Neural progenitor cell (in vitro differentiated cells): ENCODE data around the gene NAA35. TPM values are rescaled to one million over a fixed set of nuclear protein-coding genes. Genes with fewer than 3 reads are reported as not detected.
A peak's percentile ranks its signal among the peaks of the same experiment; 100 is the strongest.

ENCODE experiments used
- DNase-seq: peaks from one replicate; pipeline ENCODE4 v3.0.0-alpha.2; 2016; ENCODE audit warnings: low spot score
- H2AFZ ChIP-seq: fragments of 200-600 bp; sonication (generic); replicated peaks from 2 replicates; pipeline ENCODE4 v1.6.1; 2016; ENCODE audit warnings: antibody characterized with exemption
- H3F3A ChIP-seq: fragments of 200-600 bp; sonication (generic); 2 replicates; pipeline ENCODE4 v1.6.1; 2016; ENCODE audit warnings: antibody characterized with exemption, low read depth
- H3K27ac ChIP-seq: fragments of 200-600 bp; sonication (generic); 2 replicates; pipeline ENCODE4 v1.5.1; 2016; ENCODE audit warnings: mild to moderate bottlenecking
- H3K27me3 ChIP-seq: fragments of 200-600 bp; sonication (generic); 2 replicates; pipeline ENCODE4 v1.6.1; 2016; ENCODE audit warnings: mild to moderate bottlenecking, moderate library complexity
- H3K36me3 ChIP-seq: fragments of 200-600 bp; sonication (generic); 2 replicates; pipeline ENCODE4 v1.5.1; 2016
- H3K4me1 ChIP-seq: fragments of 200-600 bp; sonication (generic); 2 replicates; pipeline ENCODE4 v1.6.1; 2016; ENCODE audit warnings: mixed run types
- H3K4me2 ChIP-seq: fragments of 200-600 bp; sonication (generic); 2 replicates; pipeline ENCODE4 v1.6.1; 2016
- H3K4me3 ChIP-seq: fragments of 200-600 bp; sonication (generic); 2 replicates; pipeline ENCODE4 v1.5.1; 2016
- H3K79me2 ChIP-seq: fragments of 200-600 bp; sonication (generic); 2 replicates; pipeline ENCODE4 v1.6.1; 2016; ENCODE audit warnings: low read depth
- H3K9ac ChIP-seq: fragments of 200-600 bp; sonication (generic); 2 replicates; pipeline ENCODE4 v1.6.1; 2016
- H3K9me3 ChIP-seq: fragments of 200-600 bp; sonication (generic); 2 replicates; pipeline ENCODE4 v1.5.1; 2016; ENCODE audit warnings: low read depth
- H4K20me1 ChIP-seq: fragments of 200-600 bp; sonication (generic); 2 replicates; pipeline ENCODE4 v1.6.1; 2016; ENCODE audit warnings: low read depth
- H3K27ac Mint-ChIP-seq: 3 replicates; pipeline ENCODE4 v1.8.0; 2021; ENCODE audit warnings: mixed read lengths
- H3K27me3 Mint-ChIP-seq: 2 replicates; pipeline ENCODE4 v1.8.0; 2022; ENCODE audit warnings: low read depth, mild to moderate bottlenecking, inconsistent platforms, moderate library complexity, mixed read lengths; ENCODE audit not compliant: insufficient read depth
- H3K36me3 Mint-ChIP-seq: 3 replicates; pipeline ENCODE4 v1.8.0; 2021; ENCODE audit warnings: mixed read lengths
- H3K4me1 Mint-ChIP-seq: 3 replicates; pipeline ENCODE4 v1.8.0; 2021; ENCODE audit warnings: mixed read lengths
- H3K4me3 Mint-ChIP-seq: 3 replicates; pipeline ENCODE4 v1.8.0; 2021; ENCODE audit warnings: mild to moderate bottlenecking, moderate library complexity, mixed read lengths
- H3K9me3 Mint-ChIP-seq: 3 replicates; pipeline ENCODE4 v1.8.0; 2020; ENCODE audit warnings: mixed read lengths
- CTCF ChIP-seq: fragments of 200-600 bp; sonication (generic); IDR thresholded peaks from 2 replicates; pipeline ENCODE4 v1.5.1; 2017; ENCODE audit warnings: antibody characterized with exemption, mild to moderate bottlenecking
- EZH2 ChIP-seq: fragments of 200-600 bp; sonication (generic); IDR thresholded peaks from 2 replicates; pipeline ENCODE4 v1.6.1; 2017; ENCODE audit warnings: antibody characterized with exemption, mild to moderate bottlenecking, moderate library complexity
- EZH2phosphoT487 ChIP-seq: fragments of 200-600 bp; sonication (generic); IDR thresholded peaks from 2 replicates; pipeline ENCODE4 v1.6.1; 2017; ENCODE audit warnings: antibody characterized with exemption
- total RNA-seq: library from RNA; depleted of rRNA; stranded (reverse); fragments of >200 nt; gene quantifications from 2 replicates; pipeline ENCODE4 v1.2.3, GENCODE V29; 2015; ENCODE audit warnings: low replicate concordance

Gene NAA35
- total RNA-seq, 1 donor from 2014 or later, result 60.7 TPM

- peaks cover 9% of the 10 kb centered on the region for H3K36me3 ChIP-seq
- Mint-ChIP-seq H3K27ac (peak overlapping the region; percentile 25), H3K27me3 (peaks cover 7% of the 10 kb centered on the region)
Measured at GRCh38 chr9:86039991-86040860, 99.3 kb downstream of the NAA35 start.

GRCh38 chr9:86040861-86041155 is 99.9 kb downstream of the NAA35 start:
- no peak overlapping the region for H2AFZ ChIP-seq
- no peak for DNase-seq
- H3K79me2 ChIP-seq, result no peaks in the 10 kb centered on the region
- Mint-ChIP-seq H3K9me3 (peaks cover 2% of the 10 kb centered on the region), H3K27me3 (peaks cover 5% of the 10 kb centered on the region), H3K27ac (peak overlapping the region; percentile 25), H3K4me1 (peaks cover 3% of the 10 kb centered on the region), H3K4me3 (no peak overlapping the region), H3K36me3 (peaks cover 42% of the 10 kb centered on the region)
- TF ChIP-seq CTCF (no peak), EZH2phosphoT487 (no peak), EZH2 (no peak)
- peaks cover 9% of the 10 kb centered on the region for H3K36me3 ChIP-seq
- H3K27ac ChIP-seq, result no peak overlapping the region
- no peak overlapping the region for H3K4me3 ChIP-seq
- H3K4me2 ChIP-seq, result no peak overlapping the region
- no peaks in the 10 kb centered on the region for H3K4me1 ChIP-seq
- no peaks in the 10 kb centered on the region for H3K27me3 ChIP-seq
- no peaks in the 10 kb centered on the region for H3F3A ChIP-seq
- H3K9ac ChIP-seq, result no peak overlapping the region
- no peaks in the 10 kb centered on the region for H3K9me3 ChIP-seq
- H4K20me1 ChIP-seq, result no peaks in the 10 kb centered on the region

More at GRCh38 chr9:86039991-86040860, 99.3 kb downstream of the NAA35 start:
- Histone ChIP-seq H3F3A (no peaks in the 10 kb centered on the region), H3K27ac (no peak overlapping the region), H3K27me3 (no peaks in the 10 kb centered on the region), H3K4me1 (no peaks in the 10 kb centered on the region), H3K4me3 (no peak overlapping the region), H3K9me3 (no peaks in the 10 kb centered on the region), H3K79me2 (no peaks in the 10 kb centered on the region), H4K20me1 (no peaks in the 10 kb centered on the region), H3K4me2 (no peak overlapping the region), H3K9ac (no peak overlapping the region), H2AFZ (no peak overlapping the region)
- peaks cover 41% of the 10 kb centered on the region for H3K36me3 Mint-ChIP-seq
- TF ChIP-seq EZH2phosphoT487 (no peak), EZH2 (no peak)
- no peak overlapping the region for H3K4me3 Mint-ChIP-seq
- no peak for DNase-seq
- peaks cover 2% of the 10 kb centered on the region for H3K9me3 Mint-ChIP-seq
- peaks cover 3% of the 10 kb centered on the region for H3K4me1 Mint-ChIP-seq

- Histone ChIP-seq H3K27me3 (no peaks in the 10 kb centered on the region), H3K4me3 (no peak overlapping the region), H3K9ac (no peak overlapping the region), H3K79me2 (no peaks in the 10 kb centered on the region), H3K4me2 (no peak overlapping the region), H3F3A (no peaks in the 10 kb centered on the region), H3K4me1 (no peaks in the 10 kb centered on the region), H2AFZ (no peak overlapping the region), H3K9me3 (no peaks in the 10 kb centered on the region), H4K20me1 (no peaks in the 10 kb centered on the region), H3K36me3 (peaks cover 9% of the 10 kb centered on the region), H3K27ac (no peak overlapping the region)
- peaks cover 2% of the 10 kb centered on the region for H3K9me3 Mint-ChIP-seq
- H3K4me3 Mint-ChIP-seq, result no peak overlapping the region
- TF ChIP-seq CTCF (no peak), EZH2phosphoT487 (no peak), EZH2 (no peak)
- H3K36me3 Mint-ChIP-seq, result peaks cover 42% of the 10 kb centered on the region
- peaks cover 5% of the 10 kb centered on the region for H3K27me3 Mint-ChIP-seq
- no peak for DNase-seq
- H3K4me1 Mint-ChIP-seq, result peaks cover 3% of the 10 kb centered on the region
- no peak overlapping the region for H3K27ac Mint-ChIP-seq
Measured at GRCh38 chr9:86041311-86041741, 100.4 kb downstream of the NAA35 start.
